SK-N-SH (cell line): ENCODE data around the gene DCP2. TPM values are rescaled to one million over a fixed set of nuclear protein-coding genes. Genes with fewer than 3 reads are reported as not detected.

Experiments
- CTCF ChIA-PET: fragments of 300-600, 350-600 bp; formaldehyde crosslinking; extraction: SDS; loops from one replicate; lab custom pipeline; 2021; lab: Yijun Ruan, JAX
- POLR2A ChIA-PET: fragments of 350-600 bp; sonication (Branson Sonifier 250); formaldehyde crosslinking; extraction: SDS; loops from one replicate; lab custom pipeline; 2020; ENCODE audit warnings: antibody characterized with exemption, inconsistent platforms; lab: Yijun Ruan, JAX
- DNase-seq: peaks from one replicate; pipeline ENCODE4 v3.0.0; 2012
- H2AFZ ChIP-seq: fragments of 200-600 bp; sonication (generic); 2 replicates; pipeline ENCODE4 v1.8.1; 2016; ENCODE audit warnings: antibody characterized with exemption, mild to moderate bottlenecking, low read depth
- H3F3A ChIP-seq: fragments of 200-600 bp; sonication (generic); replicated peaks from 2 replicates; pipeline ENCODE3; 2016; ENCODE audit warnings: antibody characterized with exemption, mild to moderate bottlenecking; ENCODE audit not compliant: insufficient read depth
- H3K27ac ChIP-seq, 2 experiments: fragments of 200-500 bp in 1 of 2; fragments of 200-600 bp in 1 of 2; sonication (Bioruptor generic) in 1 of 2; sonication (generic), shearing (Covaris generic) in 1 of 2; 2 replicates each; pipeline versions ENCODE4 v1.5.1 to v1.6.1; 2014 to 2016; ENCODE audit warnings: low read depth in 2 of 2, inconsistent platforms in 1 of 2, low read length in 1 of 2, mild to moderate bottlenecking in 1 of 2, mixed read lengths in 1 of 2
- H3K27me3 ChIP-seq: fragments of 200-600 bp; sonication (generic), shearing (Covaris generic); 2 replicates; pipeline ENCODE4 v1.6.1; 2016; ENCODE audit warnings: mixed run types; ENCODE audit not compliant: insufficient read depth
- H3K36me3 ChIP-seq, 2 experiments: fragments of 200-500 bp in 1 of 2; fragments of 200-600 bp in 1 of 2; sonication (Bioruptor generic) in 1 of 2; sonication (generic) in 1 of 2; replicated peaks in 1 of 2; 2 replicates each; pipeline versions ENCODE3 to v1.5.1; 2014 to 2016; ENCODE audit warnings: low read length in 1 of 2, mild to moderate bottlenecking in 1 of 2; ENCODE audit not compliant: insufficient read depth in 2 of 2, control insufficient read depth in 1 of 2
- H3K4me1 ChIP-seq, 2 experiments: fragments of 200-500 bp in 1 of 2; fragments of 200-600 bp in 1 of 2; sonication (Bioruptor generic) in 1 of 2; sonication (generic), shearing (Covaris generic) in 1 of 2; 2 replicates each; pipeline versions ENCODE4 v1.5.1 to v1.6.1; 2014 to 2016; ENCODE audit warnings: low read depth in 1 of 2, low read length in 1 of 2, mixed run types in 1 of 2; ENCODE audit not compliant: insufficient read depth in 2 of 2, control insufficient read depth in 1 of 2
- H3K4me2 ChIP-seq: fragments of 200-600 bp; sonication (generic), shearing (Covaris generic); 2 replicates; pipeline ENCODE4 v1.6.1; 2017; ENCODE audit warnings: mixed run types
- H3K4me3 ChIP-seq, 2 experiments: fragments of 200-500 bp in 1 of 2; fragments of 200-600 bp in 1 of 2; sonication (Bioruptor generic) in 1 of 2; sonication (generic), shearing (Covaris generic) in 1 of 2; 2 replicates each; pipeline versions ENCODE4 v1.5.1 to v1.8.1; 2014 to 2016; ENCODE audit warnings: low read depth in 2 of 2, inconsistent platforms in 1 of 2, low read length in 1 of 2, mild to moderate bottlenecking in 1 of 2, mixed read lengths in 1 of 2, moderate library complexity in 1 of 2
- H3K79me2 ChIP-seq: fragments of 200-600 bp; sonication (generic); 2 replicates; pipeline ENCODE4 v1.8.1; 2017; ENCODE audit warnings: mild to moderate bottlenecking; ENCODE audit not compliant: insufficient read depth
- H3K9ac ChIP-seq: fragments of 200-600 bp; sonication (generic); 2 replicates; pipeline ENCODE4 v1.6.1; 2017; ENCODE audit warnings: mixed run types
- H3K9me2 ChIP-seq: fragments of 200-600 bp; sonication (generic); 2 replicates; pipeline ENCODE4 v1.6.1; 2017; ENCODE audit warnings: mixed run types
- H3K9me3 ChIP-seq: fragments of 200-600 bp; sonication (generic); 2 replicates; pipeline ENCODE4 v1.6.1; 2017; ENCODE audit warnings: mixed run types, mild to moderate bottlenecking, moderate library complexity
- H4K20me1 ChIP-seq: fragments of 200-600 bp; sonication (generic); 2 replicates; pipeline ENCODE4 v1.6.1; 2017; ENCODE audit warnings: mild to moderate bottlenecking, mixed run types; ENCODE audit not compliant: insufficient read depth
- CHD2 ChIP-seq: fragments of 150-350 bp; IDR thresholded peaks from 2 replicates; pipeline ENCODE4 v1.6.1; 2018; ENCODE audit warnings: low read length; ENCODE audit not compliant: partially characterized antibody
- CTCF ChIP-seq: fragments of 200-600 bp; sonication (generic); IDR thresholded peaks from 2 replicates; pipeline ENCODE4 v1.6.1; 2017; ENCODE audit warnings: antibody characterized with exemption, mild to moderate bottlenecking, moderate library complexity
- EZH2phosphoT487 ChIP-seq: fragments of 200-600 bp; sonication (generic); IDR thresholded peaks from 2 replicates; pipeline ENCODE4 v1.6.1; 2017; ENCODE audit warnings: low read depth, mixed run types, mild to moderate bottlenecking, antibody characterized with exemption, moderate library complexity, borderline replicate concordance
- FOSL2 ChIP-seq: IDR thresholded peaks from 2 replicates; pipeline ENCODE4 v1.4.0; 2012; ENCODE audit warnings: low read depth, mild to moderate bottlenecking, moderate library complexity, borderline replicate concordance
- FOXJ3 ChIP-seq: sonication (generic); formaldehyde crosslinking; IDR thresholded peaks from 2 replicates; pipeline ENCODE4 v1.5.1; 2020; ENCODE audit warnings: mild to moderate bottlenecking, missing genetic modification reagents
- MAX ChIP-seq: IDR thresholded peaks from 2 replicates; pipeline ENCODE4 v1.4.0; 2012; ENCODE audit warnings: low read depth
- MEF2A ChIP-seq: IDR thresholded peaks from 2 replicates; pipeline ENCODE4 v1.4.0; 2012; ENCODE audit warnings: low read depth, borderline replicate concordance
- MXI1 ChIP-seq: IDR thresholded peaks from 2 replicates; pipeline ENCODE4 v1.6.1; 2012; ENCODE audit warnings: mild to moderate bottlenecking, low read depth, low read length, improper control_type of control experiment
- NFIC ChIP-seq: IDR thresholded peaks from 2 replicates; pipeline ENCODE4 v1.4.0; 2012; ENCODE audit warnings: borderline replicate concordance
- NRF1 ChIP-seq: IDR thresholded peaks from 2 replicates; pipeline ENCODE4 v1.6.1; 2012; ENCODE audit warnings: low read depth, mild to moderate bottlenecking, low read length
- PBX3 ChIP-seq: IDR thresholded peaks from 2 replicates; pipeline ENCODE4; 2012
- POLR2AphosphoS5 ChIP-seq: IDR thresholded peaks from 2 replicates; pipeline ENCODE4 v1.6.1; 2012; ENCODE audit warnings: low read depth, low read length
- RAD21 ChIP-seq: IDR thresholded peaks from 2 replicates; pipeline ENCODE4 v1.6.1; 2012; ENCODE audit warnings: mild to moderate bottlenecking, low read length
- REST ChIP-seq: IDR thresholded peaks from 2 replicates; pipeline ENCODE4 v1.6.1; 2012; ENCODE audit warnings: mild to moderate bottlenecking, low read depth, low read length, moderate library complexity
- RFX5 ChIP-seq: IDR thresholded peaks from 2 replicates; pipeline ENCODE4 v1.6.1; 2012; ENCODE audit warnings: mild to moderate bottlenecking, improper control_type of control experiment, low read length
- RXRA ChIP-seq: IDR thresholded peaks from 2 replicates; pipeline ENCODE4 v1.4.0; 2012; ENCODE audit warnings: low read depth, mild to moderate bottlenecking, borderline replicate concordance
- SIN3A ChIP-seq: IDR thresholded peaks from 2 replicates; pipeline ENCODE4 v1.6.1; 2012; ENCODE audit warnings: low read depth, mild to moderate bottlenecking, low read length, moderate library complexity, borderline replicate concordance
- SMC3 ChIP-seq: IDR thresholded peaks from 2 replicates; pipeline ENCODE4 v1.6.1; 2012; ENCODE audit warnings: low read depth, low read length, improper control_type of control experiment
- TAF1 ChIP-seq: IDR thresholded peaks from 2 replicates; pipeline ENCODE4 v1.6.1; 2012; ENCODE audit warnings: low read depth, mild to moderate bottlenecking, low read length, moderate library complexity, borderline replicate concordance
- TCF12 ChIP-seq: IDR thresholded peaks from 2 replicates; pipeline ENCODE4 v1.4.0; 2012
- TEAD4 ChIP-seq: IDR thresholded peaks from 2 replicates; pipeline ENCODE4 v1.4.0; 2012; ENCODE audit warnings: mild to moderate bottlenecking, borderline replicate concordance; ENCODE audit not compliant: insufficient read depth
- USF2 ChIP-seq: fragments of 150-350 bp; IDR thresholded peaks from 2 replicates; pipeline ENCODE4 v1.6.1; 2017; ENCODE audit warnings: antibody characterized with exemption, low read length, low read depth, borderline replicate concordance
- YY1 ChIP-seq: IDR thresholded peaks from 2 replicates; pipeline ENCODE4 v1.4.0; 2012; ENCODE audit warnings: low read depth, mild to moderate bottlenecking
- ZBTB33 ChIP-seq: IDR thresholded peaks from 2 replicates; pipeline ENCODE4 v1.4.0; 2012; ENCODE audit warnings: low read depth, borderline replicate concordance
- WGBS: methylation state at CpG from one replicate; pipeline ENCODE4 v1.1.6; 2017; ENCODE audit warnings: low lambda C conversion rate; 5-methylcytosine and 5-hydroxymethylcytosine counted together
- polyA plus RNA-seq, 3 experiments: library from polyadenylated mRNA; depleted of rRNA; stranded (reverse); fragments of >200 nt; gene quantifications; 2 replicates each; pipeline ENCODE4 v1.2.3, GENCODE V29; 2012

DCP2 gene
- polyA plus RNA-seq, 1 of the 3 experiments (the other 2 are of a cell fraction): 6.0 TPM

DNA sequence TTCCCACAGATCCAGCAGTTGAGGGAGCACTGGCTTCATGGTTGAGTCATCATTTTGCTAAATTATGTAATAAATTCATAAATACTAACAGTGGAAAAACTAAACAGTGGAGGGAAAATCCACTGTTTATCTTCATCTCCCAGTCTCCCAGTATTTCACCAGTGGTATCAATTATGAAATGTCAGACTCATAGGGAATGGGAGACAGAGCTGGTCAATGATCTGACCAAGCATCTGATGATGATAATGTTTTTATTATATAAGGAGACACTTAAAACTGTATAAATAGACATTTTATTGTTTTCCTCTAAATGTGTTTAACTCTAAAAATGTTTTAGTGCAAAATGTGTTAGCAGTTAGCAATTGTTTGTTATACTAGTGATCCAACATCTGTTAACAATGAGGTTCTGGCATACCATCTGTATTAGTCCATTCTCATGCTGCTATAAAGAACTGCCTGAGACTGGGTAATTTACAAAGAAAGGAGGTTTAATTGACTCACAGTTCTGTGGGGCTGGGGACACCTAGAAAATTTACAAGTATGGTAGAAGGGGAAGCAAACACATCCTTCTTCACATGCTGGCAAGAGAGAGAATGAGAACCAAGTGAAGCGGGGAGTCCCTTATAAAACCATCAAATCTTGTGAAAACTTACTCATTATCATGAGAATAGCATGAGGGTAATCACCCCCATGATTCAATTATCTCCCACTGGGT lies 42.8 kb upstream of the DCP2 start:
- no peaks in the 10 kb centered on the region for H3K36me3 ChIP-seq
- ChIA-PET CTCF (no interaction called here), POLR2A (no interaction called here)
- H3K27ac ChIP-seq: peak overlapping the region in 1 of 2 experiments; percentile 79; a peak in 2 of 4 replicates
- no peak overlapping the region for H2AFZ ChIP-seq
- no peaks in the 10 kb centered on the region; a peak in 1 of 4 replicates for H3K4me1 ChIP-seq
- H3K9me3 ChIP-seq: no peaks in the 10 kb centered on the region
- no peak overlapping the region for H3K9ac ChIP-seq
- 86% methylated on average over 1 of the region's 1 CpG for WGBS
- no peaks in the 10 kb centered on the region for H3K79me2 ChIP-seq
- no peaks in the 10 kb centered on the region for H3F3A ChIP-seq
- H3K4me3 ChIP-seq: no peak overlapping the region
- no peaks in the 10 kb centered on the region for H3K9me2 ChIP-seq
- no peaks in the 10 kb centered on the region for H3K27me3 ChIP-seq
- H3K4me2 ChIP-seq: peak overlapping the region; percentile 9; the same call in 1 of the 2 replicates
- no peak for DNase-seq
- H4K20me1 ChIP-seq: no peaks in the 10 kb centered on the region
- TF ChIP-seq YY1 (no peak), TAF1 (no peak), CHD2 (no peak), SMC3 (no peak), NRF1 (no peak), NFIC (no peak), POLR2AphosphoS5 (no peak), MXI1 (no peak), FOXJ3 (CRISPR knock-in tag) (no peak), TEAD4 (no peak), SIN3A (no peak), USF2 (no peak), RAD21 (no peak), EZH2phosphoT487 (no peak), ZBTB33 (no peak), FOSL2 (peak; percentile 29; the same call in 1 of the 2 replicates), TCF12 (peak; percentile 76), REST (no peak), PBX3 (peak; percentile 17; the same call in 1 of the 2 replicates), RFX5 (no peak), CTCF (no peak), MEF2A (no peak), RXRA (no peak), MAX (peak; percentile 46; the same call in 1 of the 2 replicates)
